GM21619 (cell line): ENCODE measurements around the gene TSC22D1.

ENCODE experiments used
- ATAC-seq: cut with Tn5 transposase; IDR thresholded peaks from one replicate; pipeline ENCODE4 v1.9.1; 2021; ENCODE audit not compliant: unreplicated experiment

Gene TSC22D1

DNA sequence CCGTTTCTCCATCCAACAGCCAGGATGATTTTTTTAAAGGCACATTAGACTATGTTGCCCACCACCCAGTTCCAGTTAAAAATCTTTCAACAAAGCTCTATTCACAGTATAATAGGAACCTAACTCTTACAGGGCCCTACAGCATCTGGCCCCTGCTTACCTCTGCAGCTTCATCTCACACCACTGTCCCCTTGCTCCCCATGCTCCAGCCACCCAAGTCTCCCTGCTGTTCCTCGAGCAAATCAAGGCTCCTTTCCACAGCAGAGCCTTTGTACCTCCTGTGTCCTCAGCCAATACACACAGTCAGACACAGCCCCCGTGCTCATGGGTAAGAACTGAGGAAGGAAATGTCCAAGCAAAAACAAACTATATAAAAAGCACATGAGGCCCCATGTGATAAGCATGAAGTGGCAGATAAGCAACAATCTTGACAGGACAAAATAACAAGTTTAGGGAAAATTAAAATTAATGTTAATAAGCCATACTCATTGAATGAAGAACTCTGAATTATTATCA, 67.5 kb downstream of the TSC22D1 start:
- ATAC-seq: no peak

DNA sequence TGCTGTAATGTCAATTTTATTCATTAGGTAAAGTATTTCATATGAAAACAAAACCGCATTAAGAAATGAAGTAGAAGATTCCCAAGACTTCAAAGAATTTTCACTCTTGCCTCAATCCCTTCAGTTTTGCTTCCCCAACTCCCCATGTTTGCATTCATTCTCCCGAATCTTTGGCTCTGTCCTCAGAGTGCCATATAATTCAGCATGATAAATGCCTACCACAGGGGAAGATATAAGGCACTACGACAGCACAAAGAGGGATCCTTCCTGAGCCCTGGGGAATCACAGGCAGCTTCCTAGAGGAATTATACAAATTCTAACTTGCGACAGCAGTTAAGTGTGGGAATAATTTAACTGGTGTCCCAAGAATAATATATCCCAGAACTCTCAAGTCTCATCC, 68.5 kb downstream of the TSC22D1 start:
- no peak for ATAC-seq

DNA sequence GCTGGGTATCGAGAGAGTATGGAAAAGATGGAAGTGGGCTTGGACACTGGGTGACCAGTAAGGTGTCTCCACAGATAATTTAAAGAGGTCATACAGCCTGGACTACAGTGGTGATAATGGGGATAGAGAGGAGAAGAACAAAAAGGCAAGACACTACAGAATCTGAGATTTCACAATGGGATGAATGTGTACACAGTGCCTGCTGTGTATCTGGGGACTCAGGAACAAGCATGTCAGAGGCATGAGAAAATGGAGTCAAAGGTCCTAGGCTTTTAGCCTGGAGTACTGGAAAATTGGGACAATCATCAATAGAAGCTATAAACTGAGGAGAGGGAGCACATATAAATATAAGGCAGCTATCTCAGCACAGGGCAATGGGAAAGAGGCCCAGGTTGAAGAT, 69.4 kb downstream of the TSC22D1 start:
- ATAC-seq: no peak

DNA sequence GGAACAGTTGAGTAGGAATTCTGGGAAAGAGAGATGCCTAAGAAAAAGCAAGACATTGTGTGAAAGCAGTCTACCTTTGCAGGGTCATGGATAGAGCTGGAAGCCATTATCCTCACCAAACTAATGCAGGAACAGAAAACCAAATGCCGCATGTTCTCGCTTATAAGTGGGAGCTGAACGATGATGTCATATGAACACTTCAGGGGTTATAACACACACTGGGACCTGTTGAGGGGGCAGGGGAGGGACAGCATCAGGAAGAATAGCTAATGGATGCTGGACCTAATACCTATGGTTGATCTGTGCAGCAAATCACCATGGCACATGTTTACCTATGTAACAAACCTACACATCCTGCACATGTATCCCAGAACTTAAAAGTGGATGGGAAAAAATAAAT, 69.9 kb downstream of the TSC22D1 start:
- no peak for ATAC-seq

DNA sequence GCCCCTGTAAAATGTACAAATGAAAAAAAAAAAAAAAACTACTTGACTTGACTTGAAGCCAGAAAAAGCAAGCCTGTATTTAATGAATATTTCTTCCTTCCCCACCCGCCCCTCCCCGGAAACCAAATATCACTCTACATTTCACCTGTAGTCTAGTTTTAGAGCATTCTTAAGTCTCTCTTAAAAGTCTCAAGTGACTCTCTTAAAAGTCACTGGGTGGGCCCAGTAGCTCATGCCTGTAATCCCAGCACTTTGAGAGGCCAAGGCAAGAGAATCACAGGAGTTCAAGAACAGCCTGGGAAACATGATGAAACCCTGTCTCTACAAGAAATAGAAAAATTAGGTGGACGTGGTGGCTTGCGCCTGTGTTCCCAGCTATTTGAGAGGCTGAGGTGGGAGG, 72.0 kb downstream of the TSC22D1 start:
- no peak for ATAC-seq

DNA sequence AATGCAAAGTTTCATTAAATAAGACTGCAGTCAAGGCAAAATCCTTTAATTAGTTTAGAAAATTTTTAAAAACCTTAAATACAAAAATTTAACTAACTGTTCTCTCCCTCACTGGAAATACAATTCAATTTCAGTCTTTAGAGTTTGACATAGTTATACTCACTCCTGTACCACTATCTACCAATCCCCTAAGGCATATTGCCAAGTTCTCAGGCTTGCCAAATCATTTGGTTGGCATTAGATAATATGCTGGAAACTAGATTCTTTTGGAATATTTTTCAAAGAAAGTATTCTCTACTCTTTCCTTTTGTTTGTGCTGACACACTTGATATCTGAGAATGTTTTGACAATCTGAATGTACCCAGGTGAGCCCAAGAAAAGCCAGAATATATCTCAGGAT, 77.2 kb downstream of the TSC22D1 start:
- ATAC-seq: no peak

DNA sequence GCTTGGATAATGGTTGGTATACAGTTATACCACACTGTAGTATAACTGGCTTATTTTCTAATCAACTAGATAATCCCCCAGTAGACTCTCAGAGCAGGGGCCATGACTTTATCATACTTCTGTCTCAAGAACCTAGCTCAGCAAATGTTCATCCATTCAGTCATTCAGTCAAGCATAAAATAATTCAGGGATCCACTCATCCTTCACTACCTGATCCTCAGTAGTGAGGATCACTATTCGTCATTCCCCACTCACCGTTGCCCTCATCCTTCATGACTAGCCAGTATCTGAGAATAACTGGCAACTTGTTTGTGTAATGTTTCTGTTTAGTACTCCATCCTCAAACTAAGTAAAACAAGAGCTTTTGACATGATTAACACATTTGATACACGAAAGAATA, 77.6 kb downstream of the TSC22D1 start:
- ATAC-seq: no peak

DNA sequence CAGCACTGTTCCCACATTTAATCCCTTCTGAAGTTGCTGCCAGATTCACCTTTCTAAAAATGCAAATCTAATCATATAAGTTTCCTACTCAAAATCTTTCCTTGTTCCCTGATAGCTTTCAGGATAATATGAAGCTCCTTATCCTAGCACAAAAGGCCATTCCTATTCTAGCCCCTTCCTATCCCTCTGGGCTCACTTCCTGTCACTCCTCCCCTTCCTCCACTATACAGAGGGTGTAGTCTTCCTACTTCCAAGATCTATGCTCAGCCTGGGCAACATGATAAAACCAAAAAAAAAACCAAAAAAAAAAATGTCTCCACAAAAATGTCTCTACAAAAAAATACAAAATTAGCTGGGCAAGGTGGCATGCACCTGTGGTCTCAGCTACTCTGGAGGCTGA, 78.3 kb downstream of the TSC22D1 start:
- ATAC-seq: no peak

DNA sequence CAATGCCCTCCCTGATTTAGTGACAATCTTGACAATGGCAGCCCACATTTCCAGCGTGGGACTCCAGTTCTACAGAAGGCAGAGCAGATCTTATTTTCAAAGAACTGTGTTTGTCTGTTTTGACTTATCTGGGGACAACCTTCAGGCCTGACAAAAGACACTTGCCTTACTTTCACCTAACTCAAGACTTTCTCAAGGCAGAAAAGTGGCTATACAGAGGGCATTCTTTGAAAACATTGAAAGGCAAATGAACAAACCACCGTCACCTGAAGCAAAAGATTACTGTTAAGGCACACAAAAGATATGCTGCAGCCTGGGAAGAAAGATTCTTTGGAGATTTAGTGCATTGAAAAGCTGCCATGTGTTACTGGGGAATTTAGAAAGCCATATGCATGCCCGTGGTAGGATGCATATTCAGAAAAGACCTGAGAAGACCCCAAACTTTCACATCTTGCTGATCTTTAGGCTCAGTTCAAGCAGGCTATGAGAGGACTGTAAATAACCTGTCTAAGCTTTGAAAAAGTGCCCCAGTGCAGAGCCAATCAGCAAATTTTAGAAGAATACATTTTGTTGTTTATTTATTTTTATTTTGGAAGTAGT, 82.8 kb downstream of the TSC22D1 start:
- no peak for ATAC-seq

DNA sequence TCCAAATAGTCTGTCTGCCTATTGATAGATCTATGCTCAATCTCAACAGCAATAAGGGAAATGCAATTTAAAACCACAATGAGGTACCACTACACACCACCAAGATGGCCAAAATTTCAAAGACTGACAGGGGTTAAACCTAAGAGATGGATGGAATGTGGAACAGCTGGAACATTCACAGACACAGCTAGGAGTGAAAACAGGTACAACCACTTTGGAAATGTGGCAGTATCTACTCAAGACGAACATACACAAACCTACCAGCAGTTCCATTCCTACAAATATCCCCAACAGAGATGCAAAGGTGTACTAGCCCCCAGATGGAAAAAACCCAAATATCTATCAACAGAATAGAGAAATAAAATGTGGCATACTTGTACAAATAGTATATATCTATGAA, 86.4 kb downstream of the TSC22D1 start:
- no peak for ATAC-seq

DNA sequence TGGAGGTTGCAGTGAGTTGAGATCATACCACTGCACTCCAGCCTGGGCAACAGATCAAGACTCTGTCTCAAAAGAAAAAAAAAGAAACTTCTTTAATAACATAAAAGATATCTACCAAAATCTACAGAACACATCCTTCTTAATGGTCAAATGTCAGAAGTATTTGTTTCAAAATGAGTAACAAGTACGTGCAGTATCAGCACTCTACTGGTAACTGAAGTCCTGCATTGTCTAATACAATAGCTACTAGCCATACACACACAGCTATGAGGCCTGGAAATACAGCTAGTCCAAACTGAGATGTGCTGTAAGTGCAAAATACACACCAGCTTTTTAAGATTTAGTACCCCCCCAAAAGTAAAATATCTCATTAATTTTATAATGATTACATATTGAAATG, 88.1 kb downstream of the TSC22D1 start:
- peak; percentile 59 for ATAC-seq

DNA sequence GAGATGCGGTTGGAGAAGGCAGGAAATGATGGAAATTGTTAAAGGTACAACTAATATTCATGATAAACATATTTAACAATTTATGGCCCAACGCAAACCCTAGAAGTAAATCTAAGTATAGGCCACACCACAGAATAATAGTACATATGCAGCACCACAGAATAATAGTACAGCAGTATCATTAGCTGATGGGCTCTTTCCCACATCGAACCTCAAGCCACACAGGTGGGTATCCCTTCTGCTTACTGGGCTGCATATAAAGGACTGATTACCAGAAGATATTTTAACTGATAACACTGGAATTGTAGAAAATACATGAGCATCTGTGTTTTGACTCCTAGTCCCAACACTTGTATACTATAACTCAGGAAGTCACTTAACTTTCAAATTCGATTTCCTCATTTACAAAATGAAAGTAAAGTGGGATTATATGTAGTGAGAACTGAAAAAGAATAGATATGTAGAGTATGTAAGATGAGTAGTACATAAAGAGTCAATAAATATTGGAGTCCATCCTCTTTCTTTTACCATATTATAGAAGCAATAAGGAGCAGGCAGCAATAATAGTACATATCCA, 91.5 kb downstream of the TSC22D1 start:
- ATAC-seq: no peak

DNA sequence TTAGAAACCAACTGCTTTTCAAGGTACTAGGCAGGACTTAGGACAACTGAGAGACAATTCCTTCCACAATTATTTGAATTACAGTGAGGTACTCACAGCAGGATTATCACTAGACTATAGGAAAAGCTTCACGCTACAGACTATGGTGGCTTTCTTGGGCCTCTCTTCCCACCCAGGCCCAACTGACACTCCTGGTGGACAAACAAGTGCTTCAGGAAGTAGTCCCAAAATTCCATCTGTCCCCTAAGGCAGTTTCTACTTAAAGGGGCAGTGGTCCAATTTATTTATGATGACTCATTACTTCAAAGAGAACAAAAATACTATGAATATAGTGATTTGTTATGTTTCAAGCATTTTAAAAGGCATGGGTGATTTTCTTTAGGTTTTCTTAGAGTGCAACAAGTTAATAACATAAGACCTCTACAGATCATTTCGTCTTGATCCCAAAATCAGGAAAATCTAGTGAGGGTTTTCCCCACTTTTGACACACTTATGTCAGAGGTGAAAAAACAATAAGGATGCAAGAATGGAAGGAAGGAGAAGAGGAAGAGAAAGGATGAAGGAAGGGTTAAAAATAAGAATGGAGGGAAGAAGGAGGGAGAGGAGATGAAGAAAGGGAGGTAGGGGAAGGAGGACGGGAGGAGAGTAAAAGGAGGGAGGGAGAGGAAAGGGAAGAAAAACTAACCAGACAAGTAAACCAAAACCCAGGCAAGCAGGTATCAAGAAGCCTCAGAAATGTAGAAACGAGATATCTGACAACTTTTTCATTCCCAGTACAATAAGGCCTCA, 101.8 kb downstream of the TSC22D1 start:
- ATAC-seq: no peak

DNA sequence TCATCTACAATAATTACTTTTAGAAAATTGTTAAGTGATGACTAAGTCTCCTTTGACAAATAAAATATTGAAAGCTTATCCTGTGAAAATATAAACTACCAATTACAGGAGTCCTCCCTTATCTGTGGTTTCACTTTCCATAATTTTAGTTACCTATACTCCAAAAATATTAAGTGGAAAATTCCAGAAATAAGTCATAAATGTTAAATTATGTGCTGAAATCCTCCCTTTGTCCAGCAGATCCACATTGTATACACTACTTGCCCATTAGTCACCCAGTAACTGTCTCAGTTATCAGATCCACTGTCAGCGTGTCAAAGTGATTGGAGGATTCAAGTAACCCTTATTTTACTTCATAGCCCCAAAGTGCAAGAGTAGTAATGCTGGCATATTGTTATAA, 104.4 kb downstream of the TSC22D1 start:
- ATAC-seq: no peak

DNA sequence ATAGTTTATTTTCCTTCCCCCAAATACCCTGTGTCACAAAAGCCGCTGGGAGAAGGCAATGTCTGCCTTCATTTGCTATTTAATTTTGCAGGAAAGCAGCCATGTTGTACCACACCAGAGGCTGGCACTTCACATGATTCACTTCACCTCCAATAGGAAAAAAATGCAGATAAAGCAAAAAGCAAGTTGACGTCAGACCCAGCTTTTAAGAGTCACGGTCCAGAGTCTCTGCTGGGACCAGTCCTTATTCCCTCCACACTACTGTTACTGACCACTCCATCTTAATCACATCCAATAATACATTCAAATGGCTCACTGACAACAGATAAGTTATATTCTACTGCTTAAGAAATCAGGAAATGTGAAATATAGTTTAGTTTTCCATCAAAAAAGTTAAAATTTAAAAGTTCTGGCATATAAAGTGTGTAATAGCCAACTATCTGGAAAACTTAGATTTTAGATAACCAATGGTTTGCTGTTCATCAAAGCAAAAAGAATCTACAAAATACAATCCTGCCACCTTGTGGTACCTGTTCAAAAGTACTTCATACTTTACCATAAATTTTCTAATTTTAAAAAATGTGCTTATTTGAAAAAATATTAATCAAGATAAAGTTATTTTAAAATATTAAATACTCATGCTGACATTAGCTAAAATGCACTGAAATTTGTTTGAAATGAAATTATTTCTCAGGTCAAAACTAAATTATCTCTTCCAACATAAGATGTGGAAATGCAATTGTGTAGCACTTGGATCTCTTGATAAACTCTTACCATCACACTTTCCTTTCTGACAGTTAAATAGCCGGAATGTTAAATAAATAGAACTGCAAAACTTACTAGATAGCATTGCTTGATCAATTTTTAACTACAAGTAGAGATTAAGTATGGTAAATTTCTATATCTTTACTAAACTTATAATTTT, 105.2 kb downstream of the TSC22D1 start:
- ATAC-seq: no peak

DNA sequence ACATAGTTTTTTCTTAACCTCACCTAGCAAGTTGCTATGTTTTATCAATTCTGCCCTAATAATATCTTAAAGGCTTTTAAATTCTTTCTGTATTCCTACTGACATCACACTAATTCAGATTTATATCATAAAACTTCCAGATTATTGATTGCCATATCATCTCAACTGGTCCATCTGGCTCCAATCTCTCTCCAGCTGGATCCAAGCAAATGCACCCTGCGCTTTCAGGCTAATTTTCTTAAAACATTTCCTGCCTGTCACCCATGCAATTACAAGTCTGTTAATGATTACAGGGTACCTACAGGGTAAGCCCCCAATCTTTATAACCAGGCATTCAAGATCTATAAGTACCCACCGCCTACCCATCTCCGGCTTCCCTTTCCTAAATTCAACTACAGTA, 107.3 kb downstream of the TSC22D1 start:
- ATAC-seq: no peak

DNA sequence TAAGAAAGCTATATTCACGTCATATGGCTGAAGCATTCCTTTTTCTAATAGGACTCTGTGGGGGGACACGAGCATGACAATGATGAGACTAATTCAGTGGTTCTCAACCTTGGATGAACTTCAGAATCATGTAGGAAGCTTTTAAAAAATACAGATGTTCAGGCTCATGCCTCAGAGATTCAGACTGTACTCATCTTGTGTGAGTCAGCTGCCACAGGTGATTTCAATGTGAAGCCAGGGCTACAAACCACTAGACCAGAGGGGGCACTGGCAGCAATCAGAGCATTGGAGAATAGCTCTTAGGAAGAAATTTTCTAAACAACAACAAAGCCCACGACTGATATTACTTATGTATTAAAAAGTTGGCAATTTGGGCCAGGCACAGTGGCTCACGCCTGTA, 110.8 kb downstream of the TSC22D1 start:
- no peak for ATAC-seq

DNA sequence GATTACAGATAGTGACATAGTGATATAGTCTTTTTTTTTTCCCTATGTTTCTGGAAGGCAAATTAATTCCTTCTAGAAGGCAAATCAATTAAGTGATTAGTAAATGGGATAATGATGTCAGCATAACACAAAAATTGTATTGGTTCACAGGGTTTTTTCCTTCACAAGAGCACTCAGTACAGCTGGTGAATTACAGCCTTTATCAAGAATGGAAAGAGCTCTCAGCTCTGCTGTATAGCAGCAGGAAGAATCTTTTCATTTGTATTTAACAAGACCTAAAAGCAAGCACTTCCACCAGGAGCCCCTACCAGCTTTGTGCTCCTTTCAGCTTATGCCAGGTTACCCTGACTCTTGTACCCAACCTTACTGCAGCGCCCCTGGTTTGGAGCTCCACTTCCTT, 111.7 kb downstream of the TSC22D1 start:
- ATAC-seq: no peak

DNA sequence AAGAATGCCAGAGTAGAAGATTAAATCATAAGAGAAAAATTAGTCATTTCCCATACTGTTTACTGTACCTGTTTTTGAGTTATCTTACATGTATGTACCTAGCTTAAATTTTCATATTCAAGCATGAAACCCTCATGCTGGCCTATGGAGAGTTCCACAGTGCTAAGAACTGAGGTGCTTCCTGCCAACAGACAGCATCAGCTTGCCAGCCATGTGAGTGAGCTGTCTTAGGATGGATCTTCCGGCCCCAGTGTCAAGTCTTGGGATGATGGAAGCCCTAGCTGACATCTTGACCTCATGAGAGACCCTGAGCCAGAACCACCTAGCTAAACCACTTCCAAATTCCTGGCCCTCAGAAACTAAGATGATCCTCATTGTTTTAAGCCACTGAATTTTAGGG, 112.4 kb downstream of the TSC22D1 start:
- no peak for ATAC-seq

DNA sequence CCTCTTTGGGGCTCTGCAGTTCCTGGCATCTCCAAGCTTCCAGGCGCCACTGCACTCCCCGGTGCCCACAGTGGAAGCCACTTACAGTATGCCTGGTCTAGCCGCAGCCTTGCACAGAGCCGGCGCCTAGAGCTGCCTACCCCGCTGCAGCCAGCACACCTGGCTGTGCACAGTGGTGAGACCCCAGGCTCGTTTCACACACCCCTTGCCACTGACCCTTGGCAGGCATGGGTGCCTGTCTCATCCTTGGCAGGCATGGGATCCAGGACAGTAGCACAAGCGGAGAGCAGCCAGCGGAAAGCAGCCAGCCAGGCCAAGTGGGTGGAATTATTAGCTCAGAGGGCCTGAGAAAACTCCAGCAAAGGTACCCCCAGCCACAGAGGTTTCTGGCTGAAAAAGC, 116.5 kb downstream of the TSC22D1 start:
- no peak for ATAC-seq

DNA sequence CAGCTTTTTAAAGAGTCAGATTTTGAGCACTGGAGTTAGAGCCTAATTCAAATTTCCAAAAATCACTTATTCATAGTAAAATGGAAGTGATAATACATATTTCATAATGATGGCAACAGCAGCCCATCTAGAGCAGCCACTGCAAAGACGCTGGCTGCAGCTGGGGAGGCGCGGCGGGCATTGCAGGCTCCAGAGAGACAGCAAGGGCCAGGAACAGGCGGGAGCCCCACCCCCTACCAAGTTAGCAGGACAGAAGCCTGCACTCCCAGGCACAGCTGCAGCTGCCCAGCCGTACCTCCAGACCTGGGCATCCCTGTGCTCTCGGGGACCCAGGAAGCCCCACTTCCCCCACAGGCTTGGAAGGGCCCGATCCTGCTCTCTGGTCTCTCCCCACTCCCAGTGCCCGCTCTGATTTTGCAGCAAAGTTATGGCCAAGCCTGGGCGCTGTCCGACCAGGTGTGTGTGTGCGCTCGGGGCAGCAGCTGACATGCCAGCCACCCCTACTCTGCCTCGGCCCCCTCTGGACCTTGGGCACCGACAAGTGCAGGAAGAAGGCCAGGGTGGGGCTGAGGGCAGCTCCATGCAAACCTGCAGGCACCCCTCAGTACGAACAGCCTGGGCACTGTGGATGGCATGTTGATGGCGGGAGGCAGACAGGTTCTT, 117.7 kb downstream of the TSC22D1 start:
- no peak for ATAC-seq
